ENCODE results near the gene SLC25A51. TPM values are rescaled to one million over a fixed set of nuclear protein-coding genes. Genes with fewer than 3 reads are reported as not detected.

The SLC25A51 gene
- total RNA-seq, 4 donors from 2014 or later: 21.0 to 31.6 (median 26.1) TPM

DNA sequence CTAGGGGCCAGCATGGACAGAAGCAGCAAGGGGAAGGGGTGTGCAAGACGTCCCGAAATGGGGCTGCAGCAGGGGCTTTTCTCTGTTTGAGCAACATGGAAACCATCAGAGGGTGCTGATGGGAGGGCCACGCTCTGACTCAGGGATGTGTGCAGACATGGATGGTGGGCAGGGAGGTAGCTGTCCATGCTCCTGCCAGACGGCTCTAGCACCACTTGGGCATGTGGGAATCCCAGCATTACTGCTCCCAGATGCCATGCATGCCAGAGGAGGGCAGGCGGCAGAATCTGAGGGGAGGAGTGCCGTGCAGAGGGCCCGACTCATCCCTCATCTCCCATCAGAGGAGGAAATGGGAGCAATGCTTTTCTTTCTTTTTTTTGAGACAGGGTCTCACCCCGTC is 45.6 kb upstream of the SLC25A51 start:
- TF ChIP-seq POLR2A (IDR thresholded peaks at IDR 0.05): no peak
- TF ChIP-seq, protein P1, sequence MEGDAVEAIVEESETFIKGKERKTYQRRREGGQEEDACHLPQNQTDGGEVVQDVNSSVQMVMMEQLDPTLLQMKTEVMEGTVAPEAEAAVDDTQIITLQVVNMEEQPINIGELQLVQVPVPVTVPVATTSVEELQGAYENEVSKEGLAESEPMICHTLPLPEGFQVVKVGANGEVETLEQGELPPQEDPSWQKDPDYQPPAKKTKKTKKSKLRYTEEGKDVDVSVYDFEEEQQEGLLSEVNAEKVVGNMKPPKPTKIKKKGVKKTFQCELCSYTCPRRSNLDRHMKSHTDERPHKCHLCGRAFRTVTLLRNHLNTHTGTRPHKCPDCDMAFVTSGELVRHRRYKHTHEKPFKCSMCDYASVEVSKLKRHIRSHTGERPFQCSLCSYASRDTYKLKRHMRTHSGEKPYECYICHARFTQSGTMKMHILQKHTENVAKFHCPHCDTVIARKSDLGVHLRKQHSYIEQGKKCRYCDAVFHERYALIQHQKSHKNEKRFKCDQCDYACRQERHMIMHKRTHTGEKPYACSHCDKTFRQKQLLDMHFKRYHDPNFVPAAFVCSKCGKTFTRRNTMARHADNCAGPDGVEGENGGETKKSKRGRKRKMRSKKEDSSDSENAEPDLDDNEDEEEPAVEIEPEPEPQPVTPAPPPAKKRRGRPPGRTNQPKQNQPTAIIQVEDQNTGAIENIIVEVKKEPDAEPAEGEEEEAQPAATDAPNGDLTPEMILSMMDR (IDR thresholded peaks at IDR 0.05): no peak
- TF ChIP-seq POLR2AphosphoS5 (IDR thresholded peaks at IDR 0.05): no peak
- no peak for TF ChIP-seq EP300 (IDR thresholded peaks at IDR 0.05)
- H3K27me3 ChIP-seq: no peaks in the 10 kb centered on the region
- no peak overlapping the region for H3K27ac ChIP-seq
- H3K36me3 ChIP-seq: peaks cover 31% of the 10 kb centered on the region
- 74% methylated on average over 8 of the region's 8 CpGs for WGBS
- DNase-seq (ENCODE audit: low spot score in 2 of 2): no peak
- peaks cover 13% of the 10 kb centered on the region for H3K4me1 ChIP-seq
- H3K4me3 ChIP-seq: no peak overlapping the region
- H3K9me3 ChIP-seq: no peaks in the 10 kb centered on the region

DNA sequence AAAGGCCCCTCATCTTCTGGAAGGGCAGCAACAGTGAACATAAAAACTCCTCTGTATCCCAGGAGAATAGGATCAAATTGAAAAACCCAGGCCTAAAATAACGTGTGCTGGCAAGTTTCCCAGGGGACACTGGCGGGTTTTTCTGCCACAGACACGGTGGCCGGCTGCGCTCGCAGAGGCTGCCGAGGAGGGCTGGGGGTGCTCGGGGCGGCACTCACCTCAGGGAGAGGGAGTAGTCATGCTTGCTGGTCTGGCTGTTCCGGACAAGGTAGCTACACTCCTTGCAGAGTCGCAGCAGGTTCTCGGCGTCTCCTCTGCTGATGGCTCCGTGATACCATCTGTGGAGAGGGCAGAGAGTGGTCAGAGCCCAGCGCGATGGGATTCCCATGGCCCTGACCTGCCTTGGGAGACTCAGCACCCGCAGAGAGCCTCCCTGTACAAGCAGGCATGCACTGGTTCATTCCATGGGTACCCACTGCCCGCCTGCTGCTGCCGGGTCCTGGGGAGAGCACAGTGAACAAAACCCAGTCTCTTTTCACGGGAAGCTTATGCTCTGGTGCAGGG is 44.6 kb upstream of the SLC25A51 start:
- WGBS: 91% methylated on average over 18 of the region's 20 CpGs

DNA sequence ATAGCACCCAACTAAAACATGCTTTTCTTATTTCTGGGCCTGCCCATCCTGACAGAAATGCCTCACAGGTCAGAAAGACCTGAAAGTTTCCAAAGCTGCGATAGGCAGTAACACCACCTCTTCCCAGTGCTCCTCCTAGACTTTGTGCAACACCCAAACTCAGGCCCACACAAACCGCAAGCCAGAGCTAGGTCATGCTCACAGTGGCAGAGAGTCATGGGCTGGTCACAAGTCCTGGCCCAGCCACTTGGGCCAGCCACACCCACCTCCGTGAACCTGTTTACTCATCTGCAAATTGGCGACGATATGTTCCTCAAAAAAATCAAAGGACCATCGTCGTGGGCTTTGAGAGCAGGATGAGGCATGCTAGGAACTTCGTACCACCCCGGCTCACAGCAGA is 44.0 kb upstream of the SLC25A51 start:
- no peak for TF ChIP-seq POLR2A (IDR thresholded peaks at IDR 0.05)
- no peaks in the 10 kb centered on the region for H3K9me3 ChIP-seq
- H3K4me1 ChIP-seq: peaks cover 14% of the 10 kb centered on the region
- no peaks in the 10 kb centered on the region for H3K27me3 ChIP-seq
- DNase-seq (ENCODE audit: low spot score in 2 of 2): no peak
- no peak overlapping the region for H3K4me3 ChIP-seq
- peaks cover 29% of the 10 kb centered on the region for H3K36me3 ChIP-seq
- WGBS: 83% methylated on average over 9 of the region's 9 CpGs
- no peak overlapping the region for H3K27ac ChIP-seq

More for the DNA sequence above, 44.6 kb upstream of the SLC25A51 start:
- DNase-seq (ENCODE audit: low spot score in 2 of 2): no peak
- peaks cover 29% of the 10 kb centered on the region for H3K36me3 ChIP-seq
- H3K4me3 ChIP-seq: no peak overlapping the region
- no peaks in the 10 kb centered on the region for H3K9me3 ChIP-seq
- TF ChIP-seq, protein P1 (IDR thresholded peaks at IDR 0.05): no peak
- TF ChIP-seq EP300 (IDR thresholded peaks at IDR 0.05) (no peak), POLR2A (IDR thresholded peaks at IDR 0.05) (no peak), POLR2AphosphoS5 (IDR thresholded peaks at IDR 0.05) (no peak)
- peaks cover 11% of the 10 kb centered on the region for H3K4me1 ChIP-seq
- no peak overlapping the region for H3K27ac ChIP-seq
- no peaks in the 10 kb centered on the region for H3K27me3 ChIP-seq

GRCh38 chr9:37947471-37947870 is 43.5 kb upstream of the SLC25A51 start:
- DNase-seq (ENCODE audit: low spot score in 2 of 2): no peak
- 79% methylated on average over 7 of the region's 7 CpGs for WGBS
- H3K4me3 ChIP-seq: no peak overlapping the region
- TF ChIP-seq POLR2A (IDR thresholded peaks at IDR 0.05) (no peak), EP300 (IDR thresholded peaks at IDR 0.05) (no peak), POLR2AphosphoS5 (IDR thresholded peaks at IDR 0.05) (no peak)
- TF ChIP-seq, protein P1 (IDR thresholded peaks at IDR 0.05): no peak
- H3K27me3 ChIP-seq: no peaks in the 10 kb centered on the region
- H3K9me3 ChIP-seq: no peaks in the 10 kb centered on the region
- H3K36me3 ChIP-seq: peaks cover 29% of the 10 kb centered on the region
- H3K27ac ChIP-seq: no peak overlapping the region
- H3K4me1 ChIP-seq: peaks cover 15% of the 10 kb centered on the region

GRCh38 chr9:37946971-37947370 is 43.0 kb upstream of the SLC25A51 start:
- DNase-seq (ENCODE audit: low spot score in 2 of 2): no peak
- no peak overlapping the region for H3K27ac ChIP-seq
- no peak for TF ChIP-seq EP300 (IDR thresholded peaks at IDR 0.05)
- TF ChIP-seq POLR2AphosphoS5 (IDR thresholded peaks at IDR 0.05): no peak
- no peak for TF ChIP-seq POLR2A (IDR thresholded peaks at IDR 0.05)
- TF ChIP-seq, protein P1 (IDR thresholded peaks at IDR 0.05): no peak
- H3K4me3 ChIP-seq: no peak overlapping the region
- H3K36me3 ChIP-seq: peaks cover 29% of the 10 kb centered on the region
- WGBS: 88% methylated on average over 7 of the region's 7 CpGs
- H3K9me3 ChIP-seq: no peaks in the 10 kb centered on the region
- H3K27me3 ChIP-seq: no peaks in the 10 kb centered on the region
- H3K4me1 ChIP-seq: peaks cover 15% of the 10 kb centered on the region

GRCh38 chr9:37946041-37946440 is 42.1 kb upstream of the SLC25A51 start:
- Histone ChIP-seq H3K36me3 (peaks cover 28% of the 10 kb centered on the region), H3K27me3 (no peaks in the 10 kb centered on the region), H3K9me3 (no peaks in the 10 kb centered on the region), H3K4me1 (peaks cover 15% of the 10 kb centered on the region), H3K4me3 (no peak overlapping the region), H3K27ac (no peak overlapping the region)
- no peak for DNase-seq (ENCODE audit: low spot score in 2 of 2)
- no peak for TF ChIP-seq EP300 (IDR thresholded peaks at IDR 0.05)
- TF ChIP-seq, protein P1 (IDR thresholded peaks at IDR 0.05): no peak
- no peak for TF ChIP-seq POLR2AphosphoS5 (IDR thresholded peaks at IDR 0.05)
- TF ChIP-seq POLR2A (IDR thresholded peaks at IDR 0.05): no peak
- WGBS: no CpG with 5 or more reads among the region's 8 CpGs
